A549 treated with dexamethasone at 1 μM for 4 hours (cell line): Measurements from ENCODE around the gene FAM163A. TPM values are rescaled to one million over a fixed set of nuclear protein-coding genes. Genes with fewer than 3 reads are reported as not detected.

Source experiments
- total RNA-seq: library from RNA; stranded (reverse); fragments of 200-300 nt; extraction: Qiagen RNA extraction; gene quantifications from 5 replicates; pipeline ENCODE4 v1.2.3, GENCODE V29; 2022

The FAM163A gene
- total RNA-seq: not detected in 5 replicates

GRCh38 chr1:179742717-179743678 lies at the start of gene FAM163A:
TSS of gene FAM163A (plus strand) at chr1:179743291. CDS start at chr1:179813098, 69,807 bp downstream.

Other genes with a start within 250 kb of the FAM163A start
- not detected in 5 replicates for gene NPHS2, start 167.3 kb upstream of the FAM163A start, total RNA-seq
- gene TDRD5, start 151.5 kb upstream of the FAM163A start, total RNA-seq: 0.04 to 0.07 TPM (median 0.05 TPM) in 4 of 5 replicates, not detected in the other
- gene TOR1AIP2, start 134.5 kb downstream of the FAM163A start, total RNA-seq: 17.0 to 28.8 TPM (median 25.5 TPM) in 5 replicates
- gene TOR1AIP1, start 139.0 kb downstream of the FAM163A start, total RNA-seq: 30.2 to 34.5 TPM (median 32.4 TPM) in 5 replicates
- 9.2 to 16.2 TPM (median 13.0 TPM) in 5 replicates for gene CEP350, start 211.5 kb downstream of the FAM163A start, total RNA-seq